Ovary (tissue), 3 donors: ENCODE results near the gene SRGAP2B.
"Not testable (repeated sequence)": the region's sequence is repeated elsewhere in the genome, so short reads cannot be mapped to it uniquely, and the experiment has no call there.

Experiments
- POLR2A ChIP-seq: fragments of 450-650 bp; IDR thresholded peaks from one replicate; pipeline ENCODE4 v1.6.1; 2017; ENCODE audit warnings: antibody characterized with exemption, mild to moderate bottlenecking, moderate library complexity
- TF ChIP-seq, protein P1 (sequence below), 3 donors: fragments of 450-650 bp in 2 of 3; fragments of 200-600 bp in 1 of 3; IDR thresholded peaks; one replicate each; pipeline versions ENCODE4 v1.5.1 to v1.8.0; 2016 to 2022; ENCODE audit warnings: antibody characterized with exemption in 3 of 3, mild to moderate bottlenecking in 1 of 3
- donor health status: DM: no; HTN: no; CAD: no.

DNA sequence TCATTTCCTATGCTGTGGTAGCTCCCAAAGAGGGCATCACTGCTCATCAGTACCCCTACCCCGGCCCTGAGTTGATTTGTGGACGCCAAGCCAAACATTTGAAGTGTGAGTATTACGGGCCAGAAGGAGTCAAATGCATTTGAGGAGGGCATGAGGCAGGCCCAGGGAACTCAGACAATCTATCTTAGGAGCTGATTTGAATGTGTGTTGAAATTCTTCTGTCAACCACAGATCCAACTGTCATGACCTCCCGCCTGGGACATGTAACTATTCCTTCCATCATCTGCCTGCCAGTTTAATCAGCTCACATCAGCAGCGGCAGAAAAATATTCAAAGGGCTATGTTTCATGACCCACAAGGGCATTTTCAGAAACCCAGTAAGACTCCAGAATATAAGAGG lies 162.1 kb downstream of the SRGAP2B start:
- TF ChIP-seq, protein P1, sequence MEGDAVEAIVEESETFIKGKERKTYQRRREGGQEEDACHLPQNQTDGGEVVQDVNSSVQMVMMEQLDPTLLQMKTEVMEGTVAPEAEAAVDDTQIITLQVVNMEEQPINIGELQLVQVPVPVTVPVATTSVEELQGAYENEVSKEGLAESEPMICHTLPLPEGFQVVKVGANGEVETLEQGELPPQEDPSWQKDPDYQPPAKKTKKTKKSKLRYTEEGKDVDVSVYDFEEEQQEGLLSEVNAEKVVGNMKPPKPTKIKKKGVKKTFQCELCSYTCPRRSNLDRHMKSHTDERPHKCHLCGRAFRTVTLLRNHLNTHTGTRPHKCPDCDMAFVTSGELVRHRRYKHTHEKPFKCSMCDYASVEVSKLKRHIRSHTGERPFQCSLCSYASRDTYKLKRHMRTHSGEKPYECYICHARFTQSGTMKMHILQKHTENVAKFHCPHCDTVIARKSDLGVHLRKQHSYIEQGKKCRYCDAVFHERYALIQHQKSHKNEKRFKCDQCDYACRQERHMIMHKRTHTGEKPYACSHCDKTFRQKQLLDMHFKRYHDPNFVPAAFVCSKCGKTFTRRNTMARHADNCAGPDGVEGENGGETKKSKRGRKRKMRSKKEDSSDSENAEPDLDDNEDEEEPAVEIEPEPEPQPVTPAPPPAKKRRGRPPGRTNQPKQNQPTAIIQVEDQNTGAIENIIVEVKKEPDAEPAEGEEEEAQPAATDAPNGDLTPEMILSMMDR (IDR thresholded peaks at IDR 0.05), result not testable (repeated sequence)
- not testable (repeated sequence) for TF ChIP-seq POLR2A
